ENCODE results near the gene SLC7A9. TPM values are rescaled to one million over a fixed set of nuclear protein-coding genes. Genes with fewer than 3 reads are reported as not detected.

Gene SLC7A9
- polyA plus RNA-seq, 2 of the 4 experiments (the other 2 are of a cell fraction): 0.50 to 0.62 TPM

- TF ChIP-seq BCL3 (IDR thresholded peaks at IDR 0.05) (no peak), CBX2 (IDR thresholded peaks at IDR 0.05; ENCODE audit: borderline replicate concordance, low read depth) (no peak), E2F6 (IDR thresholded peaks at IDR 0.05; ENCODE audit: borderline replicate concordance, low read depth) (no peak), KDM5A (IDR thresholded peaks at IDR 0.05) (no peak), EHMT2 (IDR thresholded peaks at IDR 0.05; ENCODE audit: low read depth) (no peak), BHLHE40 (IDR thresholded peaks at IDR 0.05; ENCODE audit: low read depth, low read length) (no peak), JUNB (IDR thresholded peaks at IDR 0.05) (no peak), HOXB13 (CRISPR knock-in tag; IDR thresholded peaks at IDR 0.05; ENCODE audit: low read depth) (no peak), RNF2 (IDR thresholded peaks at IDR 0.05; ENCODE audit: borderline replicate concordance, low read depth) (no peak), PBX3 (IDR thresholded peaks at IDR 0.05) (no peak), HOXA7 (CRISPR knock-in tag; IDR thresholded peaks at IDR 0.05) (no peak), TFCP2L1 (CRISPR knock-in tag; IDR thresholded peaks at IDR 0.05) (no peak), EP300 (IDR thresholded peaks at IDR 0.05) (no peak), NPAS2 (CRISPR knock-in tag; IDR thresholded peaks at IDR 0.05; ENCODE audit: borderline replicate concordance) (no peak), RARB (CRISPR knock-in tag; IDR thresholded peaks at IDR 0.05) (no peak), HEYL (CRISPR knock-in tag; IDR thresholded peaks at IDR 0.05) (no peak), CTCF (IDR thresholded peaks at IDR 0.05) (no peak), CBX8 (IDR thresholded peaks at IDR 0.05) (no peak), PHF8 (IDR thresholded peaks at IDR 0.05; ENCODE audit: borderline replicate concordance, low read depth) (no peak)
Measured at GRCh38 chr19:32890841-32891240, 21.3 kb upstream of the SLC7A9 start.

GRCh38 chr19:32890326-32890725 lies 20.8 kb upstream of the SLC7A9 start:
- POLR2A ChIA-PET: no interaction called here
- FAIRE-seq (no peak), DNase-seq (ENCODE audit: low read depth in 1 of 2, low spot score in 1 of 2) (no peak), ATAC-seq (no peak)
- no peak overlapping the region for H3K4me2 ChIP-seq
- no peak overlapping the region for H3K27ac ChIP-seq
- CTCF ChIA-PET: no interaction called here
- peaks cover 25% of the 10 kb centered on the region for H3K9me3 ChIP-seq
- no peaks in the 10 kb centered on the region for H3K4me1 ChIP-seq
- H3K4me3 ChIP-seq: no peak overlapping the region
- WGBS (ENCODE audit: missing lambda C conversion rate): 91% methylated on average over 13 of the region's 13 CpGs
- no peak for TF ChIP-seq ZC3H11A (IDR thresholded peaks at IDR 0.05)

More at GRCh38 chr19:32890841-32891240, 21.3 kb upstream of the SLC7A9 start:
- ATAC-seq (no peak), DNase-seq (ENCODE audit: low read depth in 1 of 2, low spot score in 1 of 2) (no peak), FAIRE-seq (no peak)
- POLR2A ChIA-PET: no interaction called here
- Histone ChIP-seq H3K4me1 (no peaks in the 10 kb centered on the region), H3K9me3 (peaks cover 25% of the 10 kb centered on the region), H3K4me3 (no peak overlapping the region), H3K4me2 (no peak overlapping the region), H3K27ac (no peak overlapping the region)
- CTCF ChIA-PET: no interaction called here
- WGBS (ENCODE audit: missing lambda C conversion rate): 91% methylated on average over 10 of the region's 10 CpGs
